Measurements from ENCODE around the gene CTDSPL2. TPM values are rescaled to one million over a fixed set of nuclear protein-coding genes. Genes with fewer than 3 reads are reported as not detected.

Gene CTDSPL2
- total and polyA plus RNA-seq, 10 of the 15 experiments (the other 5 are each of a cell fraction or from before 2014, with no cell fraction given), result 10.7 to 77.1 (median 44.9) TPM

GRCh38 chr15:44426975-44427755 lies at the start of gene CTDSPL2 (continued):
- TF ChIP-seq ZNF687 (IDR thresholded peaks at IDR 0.05) (no peak), NFIC (IDR thresholded peaks at IDR 0.05; ENCODE audit: low read depth, low read length) (peak; percentile 21; the same call in 1 of the 2 replicates), GATAD2B (conservative IDR thresholded peaks at IDR 0.05; ENCODE audit: low read depth) (peak; percentile 19; the same call in 1 of the 2 replicates), PKNOX1 (IDR thresholded peaks at IDR 0.05) (no peak; the same call in 1 of the 2 replicates), RBBP5 (conservative IDR thresholded peaks at IDR 0.05) (no peak), YY1 (IDR thresholded peaks at IDR 0.05; ENCODE audit: low read depth, low read length) (peak; percentile 94), NFYB (IDR thresholded peaks at IDR 0.05; ENCODE audit: insufficient read depth, low read depth, low read length) (peak; percentile 26; the same call in 1 of the 2 replicates), NFYA (IDR thresholded peaks at IDR 0.05; ENCODE audit: borderline replicate concordance, low read depth, low read length) (no peak), ZZZ3 (IDR thresholded peaks at IDR 0.05; ENCODE audit: control insufficient read depth, insufficient read length, low read depth) (no peak), KLF5 (IDR thresholded peaks at IDR 0.05; ENCODE audit: partially characterized antibody) (no peak), RFX5 (IDR thresholded peaks at IDR 0.05; ENCODE audit: low read depth, low read length) (no peak; the same call in 1 of the 2 replicates), POLR2AphosphoS2 (IDR thresholded peaks at IDR 0.05; ENCODE audit: low read depth, low read length) (no peak; the same call in 1 of the 2 replicates), IKZF2 (IDR thresholded peaks at IDR 0.05) (peak; percentile 97), JUND (IDR thresholded peaks at IDR 0.05; ENCODE audit: low read depth, low read length) (no peak)
- TF ChIP-seq, protein P1, sequence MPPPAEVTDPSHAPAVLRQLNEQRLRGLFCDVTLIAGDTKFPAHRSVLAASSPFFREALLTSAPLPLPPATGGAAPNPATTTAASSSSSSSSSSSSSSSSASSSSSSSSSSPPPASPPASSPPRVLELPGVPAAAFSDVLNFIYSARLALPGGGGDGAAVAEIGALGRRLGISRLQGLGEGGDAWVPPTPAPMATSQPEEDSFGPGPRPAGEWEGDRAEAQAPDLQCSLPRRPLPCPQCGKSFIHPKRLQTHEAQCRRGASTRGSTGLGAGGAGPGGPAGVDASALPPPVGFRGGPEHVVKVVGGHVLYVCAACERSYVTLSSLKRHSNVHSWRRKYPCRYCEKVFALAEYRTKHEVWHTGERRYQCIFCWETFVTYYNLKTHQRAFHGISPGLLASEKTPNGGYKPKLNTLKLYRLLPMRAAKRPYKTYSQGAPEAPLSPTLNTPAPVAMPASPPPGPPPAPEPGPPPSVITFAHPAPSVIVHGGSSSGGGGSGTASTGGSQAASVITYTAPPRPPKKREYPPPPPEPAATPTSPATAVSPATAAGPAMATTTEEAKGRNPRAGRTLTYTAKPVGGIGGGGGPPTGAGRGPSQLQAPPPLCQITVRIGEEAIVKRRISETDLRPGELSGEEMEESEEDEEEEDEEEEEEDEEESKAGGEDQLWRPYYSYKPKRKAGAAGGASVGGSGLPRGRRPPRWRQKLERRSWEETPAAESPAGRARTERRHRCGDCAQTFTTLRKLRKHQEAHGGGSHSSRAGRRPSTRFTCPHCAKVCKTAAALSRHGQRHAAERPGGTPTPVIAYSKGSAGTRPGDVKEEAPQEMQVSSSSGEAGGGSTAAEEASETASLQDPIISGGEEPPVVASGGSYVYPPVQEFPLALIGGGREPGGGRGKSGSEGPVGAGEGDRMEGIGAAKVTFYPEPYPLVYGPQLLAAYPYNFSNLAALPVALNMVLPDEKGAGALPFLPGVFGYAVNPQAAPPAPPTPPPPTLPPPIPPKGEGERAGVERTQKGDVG (CRISPR knock-in tag; IDR thresholded peaks at IDR 0.05), result no peak
- TF ChIP-seq, protein P2, sequence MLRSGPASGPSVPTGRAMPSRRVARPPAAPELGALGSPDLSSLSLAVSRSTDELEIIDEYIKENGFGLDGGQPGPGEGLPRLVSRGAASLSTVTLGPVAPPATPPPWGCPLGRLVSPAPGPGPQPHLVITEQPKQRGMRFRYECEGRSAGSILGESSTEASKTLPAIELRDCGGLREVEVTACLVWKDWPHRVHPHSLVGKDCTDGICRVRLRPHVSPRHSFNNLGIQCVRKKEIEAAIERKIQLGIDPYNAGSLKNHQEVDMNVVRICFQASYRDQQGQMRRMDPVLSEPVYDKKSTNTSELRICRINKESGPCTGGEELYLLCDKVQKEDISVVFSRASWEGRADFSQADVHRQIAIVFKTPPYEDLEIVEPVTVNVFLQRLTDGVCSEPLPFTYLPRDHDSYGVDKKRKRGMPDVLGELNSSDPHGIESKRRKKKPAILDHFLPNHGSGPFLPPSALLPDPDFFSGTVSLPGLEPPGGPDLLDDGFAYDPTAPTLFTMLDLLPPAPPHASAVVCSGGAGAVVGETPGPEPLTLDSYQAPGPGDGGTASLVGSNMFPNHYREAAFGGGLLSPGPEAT (IDR thresholded peaks at IDR 0.05; ENCODE audit: low read depth), result peak; percentile 98
- TF ChIP-seq, protein P3, sequence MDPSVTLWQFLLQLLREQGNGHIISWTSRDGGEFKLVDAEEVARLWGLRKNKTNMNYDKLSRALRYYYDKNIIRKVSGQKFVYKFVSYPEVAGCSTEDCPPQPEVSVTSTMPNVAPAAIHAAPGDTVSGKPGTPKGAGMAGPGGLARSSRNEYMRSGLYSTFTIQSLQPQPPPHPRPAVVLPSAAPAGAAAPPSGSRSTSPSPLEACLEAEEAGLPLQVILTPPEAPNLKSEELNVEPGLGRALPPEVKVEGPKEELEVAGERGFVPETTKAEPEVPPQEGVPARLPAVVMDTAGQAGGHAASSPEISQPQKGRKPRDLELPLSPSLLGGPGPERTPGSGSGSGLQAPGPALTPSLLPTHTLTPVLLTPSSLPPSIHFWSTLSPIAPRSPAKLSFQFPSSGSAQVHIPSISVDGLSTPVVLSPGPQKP (IDR thresholded peaks at IDR 0.05; ENCODE audit: low read depth, low read length), result no peak; the same call in 1 of the 2 replicates

All from GM12878 (cell line).